ENCODE data around the gene SYNRG.

DNA sequence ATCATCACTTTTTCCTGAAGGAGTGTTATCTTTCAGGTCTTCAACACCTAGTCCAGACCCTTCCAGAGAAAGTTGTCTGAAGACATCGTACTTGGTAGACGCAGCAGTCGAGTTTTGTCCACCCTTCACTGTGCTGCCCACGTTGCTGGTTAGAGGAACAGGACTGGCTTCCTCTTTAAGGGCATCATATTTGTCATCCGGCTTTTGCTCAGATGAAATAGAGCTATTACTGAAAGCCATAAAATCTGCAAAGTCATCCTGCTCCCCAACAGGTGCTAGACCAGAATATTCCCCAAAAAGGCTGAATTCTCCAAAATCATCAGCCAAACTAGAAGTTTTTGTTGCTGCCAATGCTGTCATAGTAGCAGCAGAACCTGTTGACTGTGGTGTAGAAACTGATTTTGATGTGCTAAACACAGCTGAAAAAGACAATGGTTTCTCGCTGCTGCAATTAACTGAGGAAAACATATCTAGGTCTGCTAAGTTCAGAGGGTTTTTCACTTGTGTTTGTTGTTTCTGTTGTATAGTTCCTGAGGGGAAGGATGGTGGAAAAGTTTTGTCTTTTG, 55.7 kb downstream of the SYNRG start:
- TF ChIP-seq NFRKB (IDR thresholded peaks at IDR 0.05) (no peak), FOXK2 (IDR thresholded peaks at IDR 0.05) (no peak), LEF1 (IDR thresholded peaks at IDR 0.05; ENCODE audit: borderline replicate concordance) (no peak), FOXM1 (IDR thresholded peaks at IDR 0.05; ENCODE audit: borderline replicate concordance) (no peak), BHLHE40 (IDR thresholded peaks at IDR 0.05; ENCODE audit: borderline replicate concordance) (no peak)

Measured in HEK293T (cell line).